Fibroblast of skin of abdomen (primary cell): ENCODE measurements around the gene CPEB1.

Experiments used
- DNase-seq: peaks from one replicate; pipeline ENCODE4 v3.0.0-alpha.2; 2013

Gene CPEB1

DNA sequence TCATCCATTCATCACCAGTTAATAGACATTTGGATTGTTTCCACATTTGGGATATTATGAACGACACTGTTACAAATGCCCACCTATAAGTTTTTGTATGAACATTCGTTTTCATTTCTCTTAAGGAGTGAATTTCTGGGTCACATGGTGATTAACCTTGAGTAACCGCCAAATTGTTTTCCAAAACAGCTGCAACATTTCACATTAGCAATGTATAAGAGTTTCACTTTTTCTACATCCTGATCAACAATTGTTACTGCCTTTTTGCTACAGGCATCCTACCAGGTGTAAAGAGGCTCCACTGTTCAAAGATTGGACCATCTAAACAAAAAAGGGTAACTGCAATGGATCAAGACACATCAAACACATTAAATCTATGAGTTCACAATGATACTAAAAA is 52.0 kb downstream of the CPEB1 start:
- no peak for DNase-seq

- DNase-seq, result no peak
Observed at GRCh38 chr15:82587805-82588204, 59.4 kb downstream of the CPEB1 start.

DNA sequence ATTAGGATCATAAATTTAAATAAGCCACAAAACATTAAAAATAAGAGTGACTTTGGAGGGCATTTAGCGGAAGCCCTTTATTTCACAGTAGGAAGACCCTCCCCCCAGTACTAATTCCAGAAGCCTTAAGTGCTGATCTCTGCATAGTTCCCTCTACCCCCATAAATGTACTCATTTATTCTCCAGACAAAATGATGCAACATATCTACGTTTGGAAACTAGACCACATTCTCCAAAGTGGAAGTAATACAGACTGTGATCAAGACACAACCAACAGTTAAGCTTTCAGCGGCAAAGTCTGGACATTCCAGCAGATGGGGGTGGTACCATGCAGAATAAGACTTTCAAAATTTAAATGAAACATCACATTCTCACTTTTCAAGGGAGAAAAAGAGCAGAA is 62.1 kb downstream of the CPEB1 start:
- peak; percentile 80 for DNase-seq

GRCh38 chr15:82580713-82581112 is 66.5 kb downstream of the CPEB1 start:
- DNase-seq, result no peak

GRCh38 chr15:82575335-82575734 is 71.8 kb downstream of the CPEB1 start:
- no peak for DNase-seq

GRCh38 chr15:82572986-82573385 is 74.2 kb downstream of the CPEB1 start:
- DNase-seq, result no peak

DNA sequence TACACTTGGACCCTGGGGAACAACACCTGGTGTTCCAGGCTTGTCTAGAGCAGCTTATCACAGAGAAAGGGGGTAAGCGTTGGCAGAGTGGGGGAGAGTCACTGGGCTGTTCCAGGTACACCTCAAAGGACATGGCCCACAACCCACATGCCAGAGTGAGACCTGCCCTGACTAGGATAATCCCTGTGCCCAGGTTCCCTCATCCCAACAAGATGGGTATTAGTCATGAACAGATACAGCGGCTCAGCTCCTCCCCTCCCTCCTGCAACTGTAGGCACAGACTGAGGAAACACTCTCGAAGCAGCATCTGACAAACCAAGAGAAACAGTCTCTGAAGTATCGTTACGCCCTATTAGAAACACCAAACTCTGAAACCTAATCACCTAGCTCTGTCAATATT is 74.9 kb downstream of the CPEB1 start:
- DNase-seq, result no peak

DNA sequence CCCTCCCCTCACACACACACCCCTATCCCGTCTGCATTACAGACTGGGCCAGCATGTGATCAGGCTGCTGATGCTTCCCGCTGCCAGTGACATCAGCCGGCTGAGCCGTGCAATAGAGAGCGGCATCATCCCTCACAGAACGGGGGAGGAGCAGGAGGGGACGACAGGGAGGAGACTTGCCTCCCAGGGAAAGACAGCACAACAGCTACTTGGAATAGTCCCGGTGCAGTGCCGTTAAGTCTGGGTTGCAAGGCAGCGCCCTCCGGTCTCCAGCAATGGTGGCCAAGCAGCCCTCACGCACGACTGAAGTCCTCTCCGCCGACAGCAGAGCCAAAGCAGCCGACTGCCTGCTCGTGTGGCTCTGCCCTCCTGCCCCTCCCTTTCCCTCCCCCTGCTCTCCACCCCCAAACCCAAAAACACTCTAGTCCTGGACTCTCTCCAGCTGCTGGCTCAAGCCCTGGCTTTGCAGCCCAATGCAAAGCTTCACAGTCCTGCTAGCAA is 75.4 kb downstream of the CPEB1 start:
- DNase-seq, result peak; percentile 84

GRCh38 chr15:82570721-82571508 is 76.2 kb downstream of the CPEB1 start:
- DNase-seq, result peak; percentile 78

- no peak for DNase-seq
Observed at GRCh38 chr15:82569834-82570233, 77.3 kb downstream of the CPEB1 start.

DNA sequence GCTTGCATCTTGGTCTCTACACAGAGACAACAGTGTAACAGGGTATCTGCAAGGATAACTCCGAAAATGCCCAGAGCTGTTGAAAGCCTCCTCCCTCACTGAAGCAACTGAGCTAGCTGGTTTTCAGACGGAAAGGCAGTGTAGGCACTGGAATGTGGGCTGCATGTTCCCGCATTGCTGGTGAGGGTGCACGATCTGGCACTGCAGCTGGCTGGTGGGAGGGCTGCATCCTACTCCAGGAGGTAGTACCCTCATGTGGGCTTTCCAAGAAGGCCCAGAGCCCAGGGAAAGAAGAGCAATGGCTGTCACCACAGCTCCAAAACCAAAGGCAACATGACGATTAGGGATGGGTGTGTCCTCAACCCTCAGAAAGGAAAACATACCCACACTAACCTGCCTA is 78.2 kb downstream of the CPEB1 start:
- no peak for DNase-seq

DNA sequence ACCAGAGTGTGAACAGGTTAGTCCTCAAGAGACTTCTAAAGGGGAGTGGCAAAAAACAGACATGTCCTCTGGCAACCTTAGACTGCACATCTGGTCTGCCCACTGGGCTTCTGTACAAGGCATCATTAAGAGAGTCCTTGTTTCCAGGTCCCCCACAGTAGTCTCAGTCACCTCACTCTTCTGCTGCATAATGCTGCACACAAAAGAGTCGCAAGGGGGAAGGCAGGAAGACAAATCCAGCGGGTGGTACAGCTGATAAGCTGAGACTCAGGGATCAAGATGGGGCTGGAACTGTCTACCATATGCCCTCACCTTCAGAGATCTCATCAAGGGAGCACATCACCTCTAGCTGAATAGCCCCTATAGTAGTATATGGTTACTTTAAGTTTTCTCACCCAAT is 79.5 kb downstream of the CPEB1 start:
- DNase-seq, result no peak

GRCh38 chr15:82566690-82567089 is 80.5 kb downstream of the CPEB1 start:
- DNase-seq, result peak; percentile 70

DNA sequence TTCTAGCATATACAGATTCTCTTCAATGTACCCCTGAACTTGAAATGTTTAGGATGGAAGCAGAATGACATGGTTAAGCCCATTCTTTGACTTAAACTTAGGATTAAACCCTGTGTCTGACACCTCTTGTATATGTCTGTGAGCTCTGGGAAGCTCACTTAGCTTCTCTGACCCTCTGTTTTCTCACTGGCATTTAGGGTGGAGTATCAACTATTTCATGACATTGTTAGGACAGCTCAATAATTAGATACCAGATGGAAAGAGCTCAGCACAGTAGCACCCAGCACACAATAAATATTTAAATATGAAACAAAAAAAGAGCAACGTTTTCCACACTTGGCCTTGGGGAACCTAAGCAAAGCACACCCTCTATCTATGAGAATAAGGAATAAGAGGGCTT is 88.7 kb downstream of the CPEB1 start:
- no peak for DNase-seq

- no peak for DNase-seq
Observed at GRCh38 chr15:82556315-82557035, 90.7 kb downstream of the CPEB1 start.

GRCh38 chr15:82554849-82555248 is 92.3 kb downstream of the CPEB1 start:
- DNase-seq, result no peak

GRCh38 chr15:82554351-82554750 is 92.8 kb downstream of the CPEB1 start:
- no peak for DNase-seq

DNA sequence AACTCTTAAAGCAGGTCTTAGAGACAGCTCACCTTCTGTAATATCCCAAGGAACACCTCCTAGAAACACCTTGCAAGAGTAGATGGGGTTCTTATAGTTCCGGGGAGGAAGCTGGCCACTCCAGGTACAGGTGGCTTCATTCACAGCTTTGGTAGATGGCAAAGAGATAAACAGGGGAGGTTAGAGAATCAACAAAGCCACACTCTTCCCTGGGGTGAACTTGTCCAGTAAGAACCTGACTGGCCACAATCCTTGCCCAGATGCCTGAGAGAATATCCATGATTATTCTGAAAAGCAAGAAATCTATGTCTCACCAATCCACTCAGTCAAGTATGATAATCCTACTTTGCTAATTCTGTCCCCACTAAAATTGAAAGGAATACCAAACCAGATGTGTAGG is 93.3 kb downstream of the CPEB1 start:
- no peak for DNase-seq

- DNase-seq, result no peak
Observed at GRCh38 chr15:82552861-82553260, 94.3 kb downstream of the CPEB1 start.

DNA sequence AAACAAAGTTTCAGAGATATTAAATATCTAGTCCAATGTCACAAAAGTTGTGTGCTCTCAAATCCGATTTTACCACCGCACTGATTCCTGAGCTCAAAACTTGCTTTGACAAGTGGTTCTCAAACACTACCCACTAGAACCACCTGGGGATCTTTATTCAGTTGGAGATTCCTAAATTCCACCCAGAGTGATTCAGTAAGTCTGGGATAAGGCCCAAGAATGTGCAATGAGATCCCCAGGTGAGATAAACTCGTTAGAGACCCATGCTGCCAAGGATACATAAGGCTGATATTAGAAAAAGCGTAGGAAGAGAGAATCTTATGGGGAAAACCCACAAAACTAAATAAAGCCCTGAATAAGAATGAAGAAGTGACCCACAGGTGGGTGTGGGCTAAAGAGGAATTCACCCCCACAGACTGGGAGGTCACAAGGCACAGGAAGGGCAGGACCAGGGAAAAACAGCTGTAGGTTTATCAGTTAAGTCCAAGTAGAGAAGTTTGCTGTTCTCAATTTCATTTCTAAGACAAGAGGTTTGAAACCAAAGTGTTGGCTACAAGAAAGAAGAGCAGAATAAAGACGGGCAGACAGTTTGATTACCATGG is 95.4 kb downstream of the CPEB1 start:
- DNase-seq, result no peak

- no peak for DNase-seq
Observed at GRCh38 chr15:82549199-82549665, 97.9 kb downstream of the CPEB1 start.

GRCh38 chr15:82548700-82549099 is 98.5 kb downstream of the CPEB1 start:
- DNase-seq, result no peak

DNA sequence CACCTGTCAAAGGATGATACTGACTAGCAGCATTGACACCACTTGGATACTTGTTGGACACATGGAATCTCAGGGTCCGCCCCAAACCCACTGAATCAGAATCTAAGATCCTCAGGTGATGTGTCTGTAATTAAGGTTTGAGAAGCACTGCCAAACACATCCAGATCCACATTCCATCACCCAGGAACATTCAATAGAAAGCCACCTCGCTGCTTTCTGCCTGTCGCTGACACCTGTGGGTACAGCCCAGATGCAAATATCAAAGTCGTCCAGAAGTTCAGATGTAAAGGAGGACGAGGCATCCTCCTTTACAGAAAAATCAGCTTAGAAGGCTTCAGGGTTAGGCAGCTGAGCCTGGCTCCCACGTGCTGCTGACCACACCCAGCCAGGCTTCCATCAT is 101.7 kb downstream of the CPEB1 start:
- DNase-seq, result no peak

- DNase-seq, result no peak
Observed at GRCh38 chr15:82545002-82545401, 102.2 kb downstream of the CPEB1 start.
